Common myeloid progenitor, CD34-positive (primary cell): Measurements from ENCODE around the gene ETFB.
A peak's percentile ranks its signal among the peaks of the same experiment; 100 is the strongest.

ENCODE experiments used
- CTCF ChIA-PET: fragments of 350-600 bp; sonication (Branson Sonifier 250); formaldehyde crosslinking; loops from one replicate; lab custom pipeline; 2021; ENCODE audit warnings: antibody characterized with exemption; lab: Charles Lee
- POLR2A ChIA-PET: fragments of 350-600 bp; sonication (Branson Sonifier 250); formaldehyde crosslinking; loops from one replicate; lab custom pipeline; 2021; ENCODE audit warnings: antibody characterized with exemption; lab: Charles Lee
- DNase-seq, 3 donors: peaks; one replicate each; pipeline versions ENCODE4 v3.0.0 to v3.0.0-alpha.2; 2013
- H3K27ac ChIP-seq, 2 experiments: 1 replicate in 1 of 2; 2 replicates in 1 of 2; pipeline ENCODE4 v1.7.0; 2013; ENCODE audit warnings: inconsistent platforms in 2 of 2, low read length in 2 of 2, mild to moderate bottlenecking in 2 of 2, low read depth in 1 of 2, moderate library complexity in 1 of 2; ENCODE audit not compliant: severe bottlenecking in 2 of 2, insufficient read depth in 1 of 2, poor library complexity in 1 of 2
- H3K27me3 ChIP-seq, 5 experiments: replicated peaks in 2 of 5; 1 replicate in 3 of 5; 2 replicates in 2 of 5; pipeline versions ENCODE4 v1.6.1 to v1.7.0; 2013; ENCODE audit warnings: low read length in 4 of 5, mild to moderate bottlenecking in 2 of 5, moderate library complexity in 2 of 5, inconsistent platforms in 1 of 5; ENCODE audit not compliant: insufficient read depth in 5 of 5, control insufficient read depth in 4 of 5
- H3K36me3 ChIP-seq, 4 experiments: 1 replicate in 2 of 4; 2 replicates in 2 of 4; pipeline versions ENCODE4 v1.6.1 to v1.7.0; 2013; ENCODE audit warnings: low read length in 3 of 4, control low read depth in 1 of 4, mild to moderate bottlenecking in 1 of 4; ENCODE audit not compliant: control insufficient read depth in 4 of 4, insufficient read depth in 4 of 4
- H3K4me1 ChIP-seq, 4 experiments: 1 replicate in 3 of 4; 2 replicates in 1 of 4; pipeline versions ENCODE4 v1.6.1 to v1.7.1; 2013; ENCODE audit warnings: low read length in 3 of 4, mild to moderate bottlenecking in 3 of 4, control low read depth in 1 of 4, inconsistent platforms in 1 of 4, moderate library complexity in 1 of 4; ENCODE audit not compliant: control insufficient read depth in 4 of 4, insufficient read depth in 4 of 4; ENCODE audit errors: control extremely low read depth in 1 of 4
- H3K4me3 ChIP-seq, 7 experiments: 1 replicate in 4 of 7; 2 replicates in 3 of 7; pipeline versions ENCODE4 v1.5.1 to v1.7.0; 2013; ENCODE audit warnings: mild to moderate bottlenecking in 7 of 7, low read length in 6 of 7, moderate library complexity in 6 of 7, inconsistent platforms in 2 of 7, low read depth in 2 of 7, control low read depth in 1 of 7; ENCODE audit not compliant: insufficient read depth in 4 of 7, control insufficient read depth in 1 of 7; ENCODE audit errors: extremely low read depth in 1 of 7
- H3K9me3 ChIP-seq, 5 experiments: 1 replicate in 4 of 5; 2 replicates in 1 of 5; pipeline versions ENCODE4 v1.6.1 to v1.7.1; 2013; ENCODE audit warnings: low read length in 4 of 5, mild to moderate bottlenecking in 2 of 5, inconsistent platforms in 1 of 5, low read depth in 1 of 5, moderate library complexity in 1 of 5; ENCODE audit not compliant: control insufficient read depth in 4 of 5, insufficient read depth in 2 of 5; ENCODE audit errors: control extremely low read depth in 1 of 5
- WGBS: methylation state at CpG from one replicate; pipeline ENCODE4 v1.1.5; 2013; ENCODE audit not compliant: insufficient coverage; 5-methylcytosine and 5-hydroxymethylcytosine counted together

The ETFB gene

GRCh38 chr19:51296336-51297093, 69.7 kb downstream of the ETFB start:
- no peak overlapping the region for H3K27ac ChIP-seq
- WGBS, result 64% methylated on average over 7 of the region's 9 CpGs
- ChIA-PET CTCF (interaction anchor here (0.6 to 1.3 kb wide), 6 partner anchors 12 to 145 kb away, joined by 3 to 5 read pairs (median 3); partner anchors contain the start of gene C19orf84), POLR2A (interaction anchor here (0.6 kb wide), 1 partner anchor 69 kb away, joined by 3 read pairs; no protein-coding TSS in a partner anchor)
- H3K36me3 ChIP-seq, result no peaks in the 10 kb centered on the region
- no peak overlapping the region for H3K4me3 ChIP-seq
- peaks cover 0 to 4% (median 2%) of the 10 kb centered on the region in 5 experiments for H3K27me3 ChIP-seq
- no peaks in the 10 kb centered on the region for H3K9me3 ChIP-seq
- H3K4me1 ChIP-seq, result no peaks in the 10 kb centered on the region
- peak in 1 of 3 donors; percentile 19 for DNase-seq

- WGBS, result 91% methylated on average over 8 of the region's 15 CpGs
- no peak for DNase-seq
- no peak overlapping the region for H3K27ac ChIP-seq
- no peaks in the 10 kb centered on the region for H3K4me1 ChIP-seq
- ChIA-PET POLR2A (interaction anchor here (0.6 kb wide), 1 partner anchor 130 kb away, joined by 3 read pairs; no protein-coding TSS in a partner anchor), CTCF (interaction anchor here (1.0 to 1.4 kb wide), 5 partner anchors 8 to 146 kb away, joined by 3 to 5 read pairs (median 4); partner anchors contain the start of gene C19orf84)
- no peaks in the 10 kb centered on the region for H3K9me3 ChIP-seq
- no peak overlapping the region for H3K4me3 ChIP-seq
- peaks cover 0 to 3% (median 2%) of the 10 kb centered on the region in 5 experiments for H3K27me3 ChIP-seq
- no peaks in the 10 kb centered on the region for H3K36me3 ChIP-seq
Observed at GRCh38 chr19:51295382-51296126, 70.6 kb downstream of the ETFB start.
